DND-41 (cell line): ENCODE data around the gene TRAK1.

Experiments used
- CTCF ChIP-seq: IDR thresholded peaks from 2 replicates; pipeline ENCODE4 v1.5.1; 2012; ENCODE audit warnings: borderline replicate concordance, low read length, moderate library complexity, mild to moderate bottlenecking; ENCODE audit not compliant: poor library complexity, severe bottlenecking; ENCODE audit errors: extremely low read depth
- EZH2 ChIP-seq: IDR thresholded peaks from 3 replicates; pipeline ENCODE4 v1.6.1; 2012; ENCODE audit warnings: borderline replicate concordance, low read depth, mild to moderate bottlenecking, moderate library complexity, low read length, inconsistent platforms; ENCODE audit not compliant: severe bottlenecking

DNA sequence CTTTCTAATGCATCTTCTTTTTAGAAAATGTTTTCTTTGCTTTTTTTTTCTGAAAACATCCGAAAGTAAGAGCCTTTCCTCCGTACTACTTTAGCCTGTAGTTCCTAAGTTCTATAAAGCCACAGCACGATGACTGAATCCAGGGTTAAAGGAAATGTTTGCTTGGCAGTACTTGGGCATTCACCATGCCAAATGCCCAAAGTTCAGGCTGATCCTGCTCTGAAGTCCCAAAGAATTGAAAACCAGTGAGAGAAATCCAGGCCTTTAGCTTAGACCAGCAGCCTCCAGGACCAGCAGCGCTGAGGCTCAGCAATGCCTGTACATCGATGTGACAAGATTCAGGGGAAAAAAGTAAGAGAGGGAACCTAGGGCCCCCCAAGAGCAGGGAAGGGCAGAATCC lies 139.7 kb downstream of the TRAK1 start:
- TF ChIP-seq CTCF (no peak), EZH2 (no peak)
